IMR-90 (cell line): ENCODE results near the gene ANK3. TPM values are rescaled to one million over a fixed set of nuclear protein-coding genes. Genes with fewer than 3 reads are reported as not detected.

Experiments used
- ATAC-seq: fragments of 200-7000 bp; cut with Tn5 transposase; 2 replicates; pipeline ENCODE4 v1.9.1; 2020; ENCODE audit warnings: low read depth, mild to moderate bottlenecking, moderate library complexity
- BruUV-seq: library from RNA; stranded (reverse); fragments of 400-500 nt; replicated peaks from 2 replicates; lab custom pipeline; 2021; lab: Mats Ljungman, UMichigan
- CTCF ChIA-PET: fragments of 300-600 bp; formaldehyde crosslinking; extraction: SDS; loops from one replicate; lab custom pipeline; 2021; ENCODE audit warnings: antibody characterized with exemption; lab: Yijun Ruan, JAX
- POLR2A ChIA-PET: fragments of 300-600 bp; sonication (Branson Sonifier 250); formaldehyde crosslinking; loops from one replicate; lab custom pipeline; 2022; ENCODE audit warnings: antibody characterized with exemption; ENCODE audit not compliant: unreplicated experiment; lab: Charles Lee
- DNase-seq: peaks from one replicate; pipeline ENCODE4 v3.0.0; 2013
- H2AFZ ChIP-seq: replicated peaks from 2 replicates; pipeline ENCODE3; 2013; ENCODE audit warnings: low read length, mild to moderate bottlenecking; ENCODE audit not compliant: poor library complexity
- H2AK5ac ChIP-seq: 2 replicates; pipeline ENCODE4 v1.6.1; 2013; ENCODE audit warnings: low read depth, low read length, inconsistent platforms
- H2AK9ac ChIP-seq: replicated peaks from 2 replicates; pipeline ENCODE3; 2013; ENCODE audit warnings: mild to moderate bottlenecking, low read depth, low read length, moderate library complexity; ENCODE audit not compliant: poor library complexity
- H2BK120ac ChIP-seq: 2 replicates; pipeline ENCODE4 v1.6.1; 2013; ENCODE audit warnings: low read depth, low read length, inconsistent platforms
- H2BK15ac ChIP-seq: 3 replicates; pipeline ENCODE4 v1.6.1; 2013; ENCODE audit warnings: low read depth, low read length, inconsistent platforms
- H2BK20ac ChIP-seq: 2 replicates; pipeline ENCODE4 v1.6.1; 2013; ENCODE audit warnings: low read depth, mild to moderate bottlenecking, inconsistent platforms, low read length, moderate library complexity
- H2BK5ac ChIP-seq: 2 replicates; pipeline ENCODE4 v1.6.1; 2013; ENCODE audit warnings: mild to moderate bottlenecking, low read depth, low read length, inconsistent platforms; ENCODE audit not compliant: poor library complexity, severe bottlenecking
- H3K14ac ChIP-seq: replicated peaks from 2 replicates; pipeline ENCODE4 v1.6.1; 2013; ENCODE audit warnings: low read depth, low read length, inconsistent platforms
- H3K18ac ChIP-seq: 2 replicates; pipeline ENCODE4 v1.6.1; 2013; ENCODE audit warnings: low read depth, low read length, control low read depth
- H3K23ac ChIP-seq: 2 replicates; pipeline ENCODE4 v1.6.1; 2013; ENCODE audit warnings: low read depth, low read length, inconsistent platforms
- H3K27ac ChIP-seq: 2 replicates; pipeline ENCODE4 v1.5.1; 2013; ENCODE audit warnings: mild to moderate bottlenecking, control low read depth, low read length; ENCODE audit not compliant: insufficient read depth
- H3K27me3 ChIP-seq: 2 replicates; pipeline ENCODE4 v1.6.1; 2013; ENCODE audit warnings: low read length; ENCODE audit not compliant: control insufficient read depth, insufficient read depth
- H3K36me3 ChIP-seq: 2 replicates; pipeline ENCODE4 v1.6.1; 2013; ENCODE audit warnings: low read length, mixed read lengths; ENCODE audit not compliant: control insufficient read depth, insufficient read depth
- H3K4ac ChIP-seq: 2 replicates; pipeline ENCODE4 v1.6.1; 2013; ENCODE audit warnings: low read depth, low read length, inconsistent platforms
- H3K4me1 ChIP-seq: 2 replicates; pipeline ENCODE4 v1.6.1; 2013; ENCODE audit warnings: low read length, mixed read lengths; ENCODE audit not compliant: control insufficient read depth, insufficient read depth
- H3K4me2 ChIP-seq: 2 replicates; pipeline ENCODE4 v1.6.1; 2013; ENCODE audit warnings: low read depth, mild to moderate bottlenecking, control low read depth, low read length, moderate library complexity
- H3K4me3 ChIP-seq: 2 replicates; pipeline ENCODE4 v1.5.1; 2013; ENCODE audit warnings: low read depth, mild to moderate bottlenecking, control low read depth, low read length, moderate library complexity; ENCODE audit not compliant: insufficient read depth
- H3K56ac ChIP-seq: 2 replicates; pipeline ENCODE4 v1.6.1; 2013; ENCODE audit warnings: low read length, inconsistent platforms; ENCODE audit not compliant: insufficient read depth; ENCODE audit errors: extremely low read depth
- H3K79me1 ChIP-seq, 2 experiments: 2 replicates each; pipeline ENCODE4 v1.6.1; 2013; ENCODE audit warnings: low read length in 2 of 2, inconsistent platforms in 1 of 2, low read depth in 1 of 2
- H3K9ac ChIP-seq: 2 replicates; pipeline ENCODE4 v1.6.1; 2013; ENCODE audit warnings: low read depth, low read length, control low read depth
- H3K9me1 ChIP-seq: 2 replicates; pipeline ENCODE4 v1.6.1; 2013; ENCODE audit warnings: low read length, inconsistent platforms; ENCODE audit not compliant: insufficient read depth
- H3K9me3 ChIP-seq: 2 replicates; pipeline ENCODE4 v1.6.1; 2013; ENCODE audit warnings: low read length; ENCODE audit not compliant: control insufficient read depth, insufficient read depth
- H4K20me1 ChIP-seq: 2 replicates; pipeline ENCODE4 v1.6.1; 2013; ENCODE audit warnings: low read length, inconsistent platforms; ENCODE audit not compliant: insufficient read depth
- H4K5ac ChIP-seq: 2 replicates; pipeline ENCODE4 v1.6.1; 2013; ENCODE audit warnings: mild to moderate bottlenecking, low read depth, low read length, control low read depth
- H4K8ac ChIP-seq, 2 experiments: 2 replicates each; pipeline ENCODE4 v1.6.1; 2013; ENCODE audit warnings: low read depth in 2 of 2, low read length in 2 of 2, control low read depth in 1 of 2, inconsistent platforms in 1 of 2
- H4K91ac ChIP-seq: 2 replicates; pipeline ENCODE4 v1.6.1; 2013; ENCODE audit warnings: low read depth, low read length, inconsistent platforms; ENCODE audit not compliant: insufficient read depth
- BHLHE40 ChIP-seq: fragments of 150-350 bp; IDR thresholded peaks from 2 replicates; pipeline ENCODE4 v1.6.1; 2016; ENCODE audit warnings: mild to moderate bottlenecking, low read depth, low read length
- CHD1 ChIP-seq: IDR thresholded peaks from 2 replicates; pipeline ENCODE4 v1.6.1; 2012; ENCODE audit warnings: low read depth, low read length, improper control_type of control experiment
- ELK1 ChIP-seq: fragments of 150-350 bp; IDR thresholded peaks from 2 replicates; pipeline ENCODE4 v1.6.1; 2016; ENCODE audit warnings: low read depth, mild to moderate bottlenecking, low read length, moderate library complexity, borderline replicate concordance
- FOS ChIP-seq: fragments of 150-350 bp; IDR thresholded peaks from 2 replicates; pipeline ENCODE4 v1.6.1; 2016; ENCODE audit warnings: low read depth, low read length
- MAFK ChIP-seq: IDR thresholded peaks from 2 replicates; pipeline ENCODE4 v1.6.1; 2012; ENCODE audit warnings: low read depth, low read length, improper control_type of control experiment
- NFE2L2 ChIP-seq: fragments of 150-350 bp; IDR thresholded peaks from 2 replicates; pipeline ENCODE4 v1.6.1; 2016; ENCODE audit warnings: low read depth, mild to moderate bottlenecking, low read length
- RAD21 ChIP-seq: IDR thresholded peaks from 2 replicates; pipeline ENCODE4 v1.6.1; 2012; ENCODE audit warnings: low read length, improper control_type of control experiment
- WGBS, 2 experiments: methylation state at CpG; one replicate each; pipeline versions ENCODE4 v1.1.5 to v1.1.7; 2013; ENCODE audit warnings: missing lambda C conversion rate in 2 of 2; ENCODE audit not compliant: insufficient read length in 1 of 2; ENCODE audit errors: extremely low coverage in 2 of 2; 5-methylcytosine and 5-hydroxymethylcytosine counted together
- dilution Hi-C: fragments of 300-500 bp; cut with HindIII; formaldehyde crosslinking; loops from one replicate; pipeline ENCODE4 v1.14.3; 2018; ENCODE audit warnings: low sequenced_read_pairs; ENCODE audit not compliant: unreplicated experiment
- in situ Hi-C: fragments of 300-500 bp; cut with MboI; formaldehyde crosslinking; loops from 3 replicates; pipeline ENCODE4 v1.14.3; 2019; ENCODE audit warnings: low sequenced_read_pairs, inconsistent platforms, mixed read lengths
- intact Hi-C: fragments of 100-400 bp; cut with micrococcal nuclease; formaldehyde crosslinking; loops from 2 replicates; pipeline ENCODE4 v1.10.0; 2022
- polyA plus RNA-seq, 3 experiments: library from polyadenylated mRNA; depleted of rRNA; stranded (reverse); fragments of >200 nt; gene quantifications; 2 replicates each; pipeline ENCODE4 v1.2.3, GENCODE V29; 2012; ENCODE audit warnings: low replicate concordance in 1 of 3
- total RNA-seq: library from RNA; depleted of rRNA; stranded (reverse); fragments of >200 nt; gene quantifications from 2 replicates; pipeline ENCODE4 v1.2.3, GENCODE V29; 2012

Gene ANK3
- total and polyA plus RNA-seq, 2 of the 4 experiments (the other 2 are of a cell fraction) = 0.63 to 1.8 TPM

GRCh38 chr10:60363187-60363586 is 26.5 kb downstream of the ANK3 start:
- 60% methylated on average over 1 of the region's 8 CpGs; no CpG with 5 or more reads in 1 of the 2 experiments for WGBS, 2 experiments
- Histone ChIP-seq H3K4ac (peak overlapping the region; percentile 31; the same call in 1 of the 2 replicates), H2BK5ac (no peak overlapping the region), H3K14ac (no peak overlapping the region), H3K9ac (no peak overlapping the region), H3K23ac (no peak overlapping the region), H3K56ac (no peak overlapping the region), H3K36me3 (no peaks in the 10 kb centered on the region), H4K20me1 (no peaks in the 10 kb centered on the region), H2AK9ac (no peak overlapping the region), H2BK15ac (no peak overlapping the region; the same call in 2 of the 3 replicates), H4K8ac (peak overlapping the region in 1 of 2 experiments; percentile 70; a peak in 1 of 4 replicates), H2BK20ac (peak overlapping the region; percentile 50; the same call in 1 of the 2 replicates), H3K4me1 (peaks cover 7% of the 10 kb centered on the region), H3K18ac (0 out of 2 replicates have a peak overlapping the region, but pooled peaks have one; percentile 10), H3K9me3 (no peaks in the 10 kb centered on the region), H4K5ac (no peak overlapping the region), H3K4me2 (no peak overlapping the region; the same call in 1 of the 2 replicates), H3K4me3 (no peak overlapping the region), H3K27ac (no peak overlapping the region), H2AFZ (peak overlapping the region; percentile 37), H3K79me1 (no peaks in the 10 kb centered on the region), H3K27me3 (no peaks in the 10 kb centered on the region), H3K9me1 (no peaks in the 10 kb centered on the region), H2AK5ac (peak overlapping the region; percentile 74), H2BK120ac (peak overlapping the region; percentile 36; the same call in 1 of the 2 replicates), H4K91ac (no peak overlapping the region)
- POLR2A ChIA-PET = interaction anchor here (0.6 kb wide), 1 partner anchor 153 kb away, joined by 4 read pairs; no protein-coding TSS in a partner anchor
- DNase-seq (peak; percentile 63), ATAC-seq (peak; percentile 95)
- no TSS peak for BruUV-seq
- CTCF ChIA-PET = no interaction called here
- TF ChIP-seq RAD21 (no peak), FOS (no peak), CHD1 (no peak), NFE2L2 (no peak), ELK1 (no peak), BHLHE40 (no peak), MAFK (no peak)
- intact Hi-C loops = no loop called here
- dilution Hi-C loops = no loop called here
- in situ Hi-C loops = no loop called here
